ENCODE results near the gene EIF2AK3. TPM values are rescaled to one million over a fixed set of nuclear protein-coding genes. Genes with fewer than 3 reads are reported as not detected.
A peak's percentile ranks its signal among the peaks of the same experiment; 100 is the strongest.
"Not testable (repeated sequence)": the region's sequence is repeated elsewhere in the genome, so short reads cannot be mapped to it uniquely, and the experiment has no call there.

Gene EIF2AK3
- polyA plus RNA-seq, 1 donor from 2014 or later = 35.1 TPM

DNA sequence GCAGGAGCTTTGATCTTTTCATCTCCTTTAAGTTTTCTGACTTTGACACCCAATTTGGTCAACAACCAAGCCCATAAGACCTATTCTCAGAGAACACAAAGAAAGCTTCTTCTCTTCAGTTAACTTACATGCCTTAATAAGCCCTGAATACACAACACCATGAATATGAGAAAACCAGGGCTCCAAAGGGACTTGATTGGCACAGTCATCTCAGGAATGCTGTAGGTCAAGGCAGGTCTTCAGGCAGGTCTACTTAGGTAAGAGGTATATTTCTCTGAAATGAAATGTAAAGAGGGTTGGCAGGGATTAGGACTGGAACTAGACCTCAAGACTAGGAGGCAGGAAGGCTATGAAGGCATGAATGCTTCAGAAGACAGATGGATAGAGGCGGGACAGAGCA, 24.4 kb upstream of the EIF2AK3 start:
- H3K36me3 Mint-ChIP-seq = peaks cover 5% of the 10 kb centered on the region
- no peaks in the 10 kb centered on the region for H3K9me3 Mint-ChIP-seq
- H3K27me3 Mint-ChIP-seq = no peaks in the 10 kb centered on the region
- H3K4me3 Mint-ChIP-seq = no peak overlapping the region
- H3K4me1 Mint-ChIP-seq = peaks cover 0 to 3% (median 0%) of the 10 kb centered on the region in 3 donors
- H3K27ac Mint-ChIP-seq = peak overlapping the region in 1 of 3 donors; percentile 15

DNA sequence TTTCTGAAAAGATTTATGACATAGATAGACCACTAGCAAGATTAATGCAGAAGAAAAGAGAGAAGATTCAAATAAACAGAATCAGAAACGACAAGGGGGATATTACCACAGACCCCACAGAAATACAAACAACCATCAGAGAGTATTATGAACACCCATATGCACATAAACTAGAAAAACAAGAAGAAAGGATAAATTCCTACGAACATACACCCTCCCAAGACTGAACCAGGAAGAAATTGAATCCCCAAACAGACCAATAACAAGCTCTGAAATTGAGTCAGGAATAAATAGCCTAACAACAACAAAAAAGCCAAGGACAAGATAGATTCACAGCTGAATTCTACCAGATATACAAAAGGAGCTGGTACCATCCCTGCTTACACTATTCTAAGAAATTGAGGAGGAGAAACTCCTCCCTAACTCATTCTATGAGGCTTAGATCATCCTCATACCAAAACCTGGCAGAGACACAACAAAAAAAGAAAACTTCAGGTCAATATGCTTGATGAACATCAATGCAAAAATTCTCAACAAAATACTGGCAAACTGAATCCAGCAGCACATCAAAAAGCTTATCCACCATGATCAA, 18.1 kb upstream of the EIF2AK3 start:
- H3K4me1 Mint-ChIP-seq, H3K9me3 Mint-ChIP-seq, H3K4me3 Mint-ChIP-seq, H3K36me3 Mint-ChIP-seq, H3K27ac Mint-ChIP-seq, H3K27me3 Mint-ChIP-seq: not testable (repeated sequence)

DNA sequence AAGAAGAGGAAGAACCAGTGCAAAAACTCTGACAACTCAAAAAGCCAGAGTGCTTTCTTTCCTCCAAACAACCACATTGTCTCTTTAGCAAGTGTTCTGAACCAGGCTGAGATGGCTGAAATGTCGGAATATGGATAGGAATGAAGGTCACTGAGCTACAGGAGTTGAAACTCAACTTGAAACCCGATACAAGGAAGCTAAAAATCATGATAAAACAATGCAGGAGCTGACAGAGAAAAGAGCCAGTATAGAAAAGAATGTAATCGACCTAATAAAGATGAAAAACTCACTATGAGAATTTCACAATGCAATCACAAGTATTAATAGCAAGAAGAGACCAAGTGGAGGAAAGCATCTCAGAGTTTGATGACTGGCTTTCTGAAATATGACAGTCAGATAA, 15.0 kb upstream of the EIF2AK3 start:
- H3K4me1 Mint-ChIP-seq = peaks cover 0 to 7% (median 6%) of the 10 kb centered on the region in 3 donors
- H3K9me3 Mint-ChIP-seq = peaks cover 2 to 5% (median 3%) of the 10 kb centered on the region in 3 donors
- H3K4me3 Mint-ChIP-seq = no peak overlapping the region
- H3K27ac Mint-ChIP-seq = no peak overlapping the region
- H3K27me3 Mint-ChIP-seq = peaks cover 2% of the 10 kb centered on the region
- no peaks in the 10 kb centered on the region for H3K36me3 Mint-ChIP-seq

DNA sequence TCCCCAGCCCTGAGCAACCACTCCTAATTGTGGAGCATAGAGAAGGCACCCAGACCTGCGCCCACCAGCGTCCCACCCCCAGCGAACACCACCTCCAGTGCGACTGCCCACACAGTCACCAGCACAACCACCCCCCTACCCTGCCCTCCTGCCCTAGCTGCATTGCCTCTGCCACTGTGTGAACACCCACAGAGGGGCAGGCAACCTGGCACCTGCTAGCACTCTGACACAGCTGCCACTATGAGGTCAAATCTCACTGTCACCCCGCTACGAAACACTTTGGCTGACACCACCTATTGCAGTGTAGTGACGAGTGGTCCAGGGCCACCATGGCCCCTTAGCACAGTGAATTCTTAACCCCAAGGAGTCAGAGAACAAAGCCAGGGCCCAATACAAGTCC, 14.1 kb upstream of the EIF2AK3 start:
- no peak overlapping the region for H3K4me3 Mint-ChIP-seq
- H3K36me3 Mint-ChIP-seq = no peaks in the 10 kb centered on the region
- peaks cover 0 to 7% (median 6%) of the 10 kb centered on the region in 3 donors for H3K4me1 Mint-ChIP-seq
- no peak overlapping the region for H3K27ac Mint-ChIP-seq
- peaks cover 2 to 5% (median 3%) of the 10 kb centered on the region in 3 donors for H3K9me3 Mint-ChIP-seq
- peaks cover 2% of the 10 kb centered on the region for H3K27me3 Mint-ChIP-seq

DNA sequence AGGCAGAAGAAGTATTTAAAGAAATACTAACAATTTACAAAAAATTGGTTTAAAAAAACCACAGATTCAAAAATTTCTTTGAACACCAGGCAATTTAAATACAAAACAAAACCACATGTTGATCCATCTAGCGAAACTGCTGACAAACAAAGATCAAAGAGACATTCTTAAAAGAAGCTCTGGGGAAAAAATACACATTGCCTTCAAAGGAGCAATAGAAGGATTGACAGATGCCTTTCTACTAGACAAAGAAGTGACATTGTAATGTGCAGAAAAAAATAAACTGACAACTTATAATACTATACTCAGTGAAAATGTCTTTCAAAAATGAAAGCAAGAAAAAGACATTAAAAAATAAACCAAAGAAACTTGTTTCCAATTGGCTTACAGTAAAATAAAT, 12.6 kb upstream of the EIF2AK3 start:
- Mint-ChIP-seq H3K9me3 (peaks cover 2 to 5% (median 3%) of the 10 kb centered on the region in 3 donors), H3K27me3 (peaks cover 2% of the 10 kb centered on the region), H3K4me1 (peaks cover 0 to 7% (median 1%) of the 10 kb centered on the region in 3 donors), H3K27ac (no peak overlapping the region), H3K4me3 (no peak overlapping the region), H3K36me3 (no peaks in the 10 kb centered on the region)

DNA sequence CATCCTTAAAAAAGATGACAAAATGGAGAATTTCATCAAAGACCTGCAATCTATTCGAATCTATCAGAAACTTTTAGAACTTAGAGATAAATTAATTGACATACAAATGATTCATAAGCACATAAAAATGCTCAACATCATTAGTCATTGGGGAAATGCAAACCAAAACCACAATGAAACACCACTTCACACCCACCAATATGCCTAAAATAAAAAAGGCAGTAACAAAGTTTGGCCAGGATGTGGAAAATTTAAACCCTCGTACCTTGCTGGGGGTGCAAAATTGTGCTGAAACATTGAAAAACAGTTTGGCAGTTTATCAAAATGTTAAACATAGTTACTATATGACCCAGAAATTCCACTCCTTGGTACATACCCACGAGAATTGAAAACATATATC, 11.5 kb upstream of the EIF2AK3 start:
- Mint-ChIP-seq H3K9me3 (peaks cover 2 to 5% (median 3%) of the 10 kb centered on the region in 3 donors), H3K27ac (no peak overlapping the region), H3K4me3 (peak overlapping the region in 1 of 4 donors; percentile 30), H3K27me3 (peaks cover 2% of the 10 kb centered on the region), H3K36me3 (no peaks in the 10 kb centered on the region), H3K4me1 (peaks cover 0 to 7% (median 0%) of the 10 kb centered on the region in 3 donors)

DNA sequence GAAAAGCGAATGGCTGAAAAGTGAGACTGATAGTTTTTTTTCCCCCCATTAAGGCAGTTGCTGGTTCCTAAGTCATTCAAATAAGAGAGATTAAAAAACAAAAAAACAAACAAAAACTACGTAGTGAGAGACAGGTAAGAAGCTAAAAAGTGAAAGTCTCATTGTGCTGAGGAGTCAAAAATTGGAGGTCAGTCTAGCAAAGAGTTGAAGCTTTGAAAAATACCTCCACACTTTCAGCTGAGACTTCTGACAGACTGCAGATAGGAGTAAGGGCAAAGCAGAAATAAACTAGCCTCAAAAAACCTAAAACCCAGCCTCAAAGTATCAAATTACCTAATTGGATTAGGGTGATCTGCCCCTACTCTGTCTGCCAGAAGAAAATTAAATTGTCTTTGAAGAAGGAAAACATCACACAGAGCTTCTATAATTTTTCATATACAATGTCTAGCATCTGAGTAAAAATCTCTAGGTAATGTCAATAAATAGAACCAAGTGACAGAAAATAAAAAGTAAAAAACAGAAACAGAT, 10.9 kb upstream of the EIF2AK3 start:
- H3K4me3 Mint-ChIP-seq = peak overlapping the region in 1 of 4 donors; percentile 30

DNA sequence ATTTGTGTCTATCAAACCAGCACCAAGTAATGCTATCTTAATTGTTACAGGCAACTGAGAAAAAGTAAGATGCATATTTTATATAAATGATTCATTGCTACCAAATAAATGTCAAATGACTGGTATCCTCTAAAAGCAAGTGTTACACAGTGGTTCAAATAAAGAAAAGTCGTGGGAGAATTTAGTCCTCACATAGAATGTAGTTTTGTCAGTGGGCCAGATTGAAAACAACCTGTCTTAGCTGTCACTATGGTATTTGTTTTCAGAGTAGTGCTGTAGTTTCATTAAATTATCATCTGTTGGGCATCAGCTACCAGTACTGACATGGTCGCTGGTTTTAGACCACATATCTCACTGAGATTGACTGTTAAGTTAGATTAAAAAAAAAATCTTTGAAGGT, 10.2 kb upstream of the EIF2AK3 start:
- no peak overlapping the region for H3K4me3 Mint-ChIP-seq
- no peak overlapping the region for H3K27ac Mint-ChIP-seq
- peaks cover 2% of the 10 kb centered on the region for H3K27me3 Mint-ChIP-seq
- peaks cover 2 to 5% (median 3%) of the 10 kb centered on the region in 3 donors for H3K9me3 Mint-ChIP-seq
- peaks cover 0 to 7% (median 0%) of the 10 kb centered on the region in 3 donors for H3K4me1 Mint-ChIP-seq
- H3K36me3 Mint-ChIP-seq = no peaks in the 10 kb centered on the region

More for the DNA sequence above, 10.9 kb upstream of the EIF2AK3 start:
- Mint-ChIP-seq H3K4me1 (peaks cover 0 to 7% (median 0%) of the 10 kb centered on the region in 3 donors), H3K36me3 (no peaks in the 10 kb centered on the region), H3K27ac (no peak overlapping the region), H3K9me3 (peaks cover 2 to 5% (median 3%) of the 10 kb centered on the region in 3 donors), H3K27me3 (peaks cover 2% of the 10 kb centered on the region)

- Mint-ChIP-seq H3K4me3 (no peak overlapping the region), H3K9me3 (peaks cover 2 to 5% (median 3%) of the 10 kb centered on the region in 3 donors), H3K4me1 (peaks cover 0 to 7% (median 0%) of the 10 kb centered on the region in 3 donors), H3K36me3 (no peaks in the 10 kb centered on the region), H3K27ac (peak overlapping the region in 1 of 3 donors; percentile 2), H3K27me3 (peaks cover 2% of the 10 kb centered on the region)
Observed at GRCh38 chr2:88636026-88636425, 8.8 kb upstream of the EIF2AK3 start.

GRCh38 chr2:88632569-88632968, 5.3 kb upstream of the EIF2AK3 start:
- peaks cover under 1% of the 10 kb centered on the region for H3K27me3 Mint-ChIP-seq
- H3K9me3 Mint-ChIP-seq = no peaks in the 10 kb centered on the region
- H3K4me3 Mint-ChIP-seq = no peak overlapping the region
- no peak overlapping the region for H3K27ac Mint-ChIP-seq
- H3K36me3 Mint-ChIP-seq = no peaks in the 10 kb centered on the region
- H3K4me1 Mint-ChIP-seq = peaks cover 7 to 8% (median 8%) of the 10 kb centered on the region in 3 donors

- Mint-ChIP-seq H3K4me3 (no peak overlapping the region), H3K27me3 (no peaks in the 10 kb centered on the region), H3K4me1 (peaks cover 7 to 8% (median 7%) of the 10 kb centered on the region in 3 donors), H3K36me3 (no peaks in the 10 kb centered on the region), H3K27ac (peak overlapping the region in 2 of 3 donors; percentile 78 to 93), H3K9me3 (no peaks in the 10 kb centered on the region)
Observed at GRCh38 chr2:88628571-88628939, 1.3 kb upstream of the EIF2AK3 start.

DNA sequence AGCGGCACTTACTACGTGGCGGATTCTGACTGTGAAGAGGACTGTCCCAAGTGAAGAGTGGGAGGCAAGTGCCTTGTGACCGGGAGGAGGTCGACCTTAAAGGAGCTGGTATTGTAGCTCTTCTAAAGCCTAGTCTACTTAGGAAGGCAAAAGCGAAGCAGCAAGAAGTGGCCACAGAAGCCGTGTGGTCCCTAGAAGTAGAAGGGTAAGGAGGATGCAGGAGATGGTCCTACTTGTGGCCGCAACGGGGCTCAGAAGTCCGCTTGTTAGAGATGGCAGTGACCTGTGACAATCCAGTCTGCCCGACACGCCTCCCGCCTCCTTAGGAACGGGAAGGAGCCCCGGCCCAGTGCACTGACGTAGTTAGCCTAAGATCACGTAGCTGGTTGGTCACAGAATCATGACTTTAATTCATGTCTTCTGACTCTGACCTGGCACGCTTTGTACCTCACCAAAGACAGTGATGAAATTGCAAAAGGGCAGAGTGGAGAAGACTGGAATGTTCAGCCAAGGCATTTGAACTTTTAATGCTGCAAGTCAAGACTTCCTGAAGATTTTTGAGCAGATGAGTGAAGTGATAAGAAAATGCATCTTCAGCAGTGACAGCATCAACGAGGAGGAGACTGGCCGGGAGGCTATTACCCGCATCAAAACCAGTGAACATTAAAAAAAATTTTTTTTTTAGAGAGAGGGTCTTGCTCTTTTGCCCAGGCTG, 749 bp upstream of the EIF2AK3 start:
- Mint-ChIP-seq H3K4me1 (peaks cover 7 to 10% (median 8%) of the 10 kb centered on the region in 3 donors), H3K36me3 (no peaks in the 10 kb centered on the region), H3K27me3 (no peaks in the 10 kb centered on the region), H3K4me3 (no peak overlapping the region), H3K9me3 (no peaks in the 10 kb centered on the region), H3K27ac (no peak overlapping the region)

DNA sequence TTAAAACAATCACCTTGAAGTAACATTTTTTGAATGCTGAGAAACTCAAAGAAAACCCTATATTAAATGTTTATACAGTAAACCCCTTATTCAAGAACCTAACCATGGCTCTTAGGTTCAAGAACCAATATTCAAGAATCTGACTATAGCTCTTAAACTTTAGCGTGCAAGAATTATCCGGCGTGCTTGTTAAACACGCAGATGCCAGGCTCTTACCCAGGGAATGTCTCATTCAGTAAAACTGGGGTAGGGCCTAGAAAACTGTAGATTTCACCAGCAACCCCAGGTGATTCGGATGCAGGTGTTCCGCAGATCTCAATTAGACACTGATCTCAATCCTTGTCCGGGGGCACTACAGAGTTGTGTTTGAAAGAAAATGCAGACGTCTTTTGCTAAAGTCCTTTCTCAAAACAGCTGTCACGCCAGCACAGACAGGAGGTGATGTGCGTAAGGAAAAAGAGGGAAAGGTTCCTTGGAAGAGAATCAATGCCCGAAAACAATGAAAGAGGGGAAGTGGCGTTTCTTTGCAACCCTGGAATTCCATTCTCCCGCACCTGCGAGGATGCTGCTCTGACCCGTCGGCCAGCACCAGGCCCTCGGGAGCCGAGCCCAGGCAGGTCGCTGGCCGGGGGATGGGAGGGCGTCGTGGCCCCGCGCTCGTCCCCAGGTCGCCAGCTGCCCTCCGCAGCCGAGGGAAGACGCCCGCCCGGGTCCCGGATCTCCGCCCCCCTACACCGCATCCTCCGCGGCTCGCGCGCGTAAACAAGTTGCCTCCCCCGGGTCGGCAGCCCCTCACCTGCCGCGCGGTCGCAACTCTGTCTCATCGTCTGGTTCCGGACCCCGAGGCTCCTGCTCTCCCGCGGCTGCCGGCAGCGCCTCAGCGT, 851 bp downstream of the EIF2AK3 start:
- Mint-ChIP-seq H3K27me3 (no peaks in the 10 kb centered on the region), H3K27ac (peak overlapping the region; percentile 87 to 97 (median 95)), H3K36me3 (no peaks in the 10 kb centered on the region), H3K9me3 (no peaks in the 10 kb centered on the region), H3K4me1 (peaks cover 14 to 19% (median 17%) of the 10 kb centered on the region in 3 donors), H3K4me3 (peak overlapping the region in 3 of 4 donors; percentile 96 to 98 (median 98))

DNA sequence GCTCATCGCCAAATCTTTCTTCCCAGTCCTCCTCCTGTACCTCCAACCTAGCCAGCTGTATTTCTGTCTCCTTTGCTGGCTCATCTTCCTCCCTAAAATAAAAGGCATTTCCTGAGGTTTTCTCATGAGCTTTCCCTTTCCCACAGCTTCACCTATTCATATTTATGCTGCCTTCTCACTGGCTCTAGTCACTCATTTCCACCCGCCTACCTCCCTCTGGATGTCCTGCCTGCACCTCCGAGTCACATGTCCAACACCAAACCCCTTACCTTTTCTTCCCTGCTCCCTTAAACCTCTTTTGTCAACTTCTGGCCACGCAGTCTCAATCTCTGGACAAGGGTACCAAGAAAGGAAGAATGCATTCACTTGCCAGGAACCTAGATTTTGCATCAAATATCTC, 2.8 kb downstream of the EIF2AK3 start:
- H3K27me3 Mint-ChIP-seq = no peaks in the 10 kb centered on the region
- no peak overlapping the region for H3K4me3 Mint-ChIP-seq
- no peaks in the 10 kb centered on the region for H3K36me3 Mint-ChIP-seq
- H3K9me3 Mint-ChIP-seq = no peaks in the 10 kb centered on the region
- no peak overlapping the region for H3K27ac Mint-ChIP-seq
- H3K4me1 Mint-ChIP-seq = peaks cover 25 to 28% (median 27%) of the 10 kb centered on the region in 3 donors

Measured in IgD-negative memory B cell (primary cell).